Colonic mucosa (tissue), 4 donors: ENCODE measurements around the gene ARHGAP10. TPM values are rescaled to one million over a fixed set of nuclear protein-coding genes. Genes with fewer than 3 reads are reported as not detected.

Experiments used
- DNase-seq: peaks from one replicate; pipeline ENCODE4 v3.0.0-alpha.2; 2020
- H3K27ac ChIP-seq: fragments of 200-600 bp; one replicate; pipeline ENCODE4 v1.8.0; 2021
- H3K27me3 ChIP-seq: fragments of 200-600 bp; one replicate; pipeline ENCODE4 v1.8.0; 2021
- H3K36me3 ChIP-seq: fragments of 200-600 bp; one replicate; pipeline ENCODE4 v1.8.0; 2021
- H3K4me1 ChIP-seq: fragments of 200-600 bp; one replicate; pipeline ENCODE4 v1.8.0; 2021; ENCODE audit warnings: mild to moderate bottlenecking
- H3K4me3 ChIP-seq: fragments of 200-600 bp; one replicate; pipeline ENCODE4 v1.8.0; 2021
- H3K9ac ChIP-seq, 2 donors: one replicate each; pipeline ENCODE4 v1.7.0; 2013; ENCODE audit warnings: control low read depth in 2 of 2, low read depth in 2 of 2, low read length in 2 of 2
- H3K9me3 ChIP-seq: fragments of 200-600 bp; one replicate; pipeline ENCODE4 v1.8.0; 2021
- CTCF ChIP-seq: fragments of 200-600 bp; IDR thresholded peaks from one replicate; pipeline ENCODE4 v1.8.0; 2022; ENCODE audit warnings: antibody characterized with exemption, mild to moderate bottlenecking
- intact Hi-C: fragments of 100-400 bp; cut with DNase I; formaldehyde crosslinking; loops from one replicate; pipeline ENCODE4 v1.14.1; 2022
- total RNA-seq, 2 donors: library from RNA; stranded (reverse); fragmentation: NEBNext Ultra II Directional in 1 of 2; extraction: Animal tissue kit (Norgen Biotek cat#: 25700) in 1 of 2; gene quantifications; one replicate each; pipeline ENCODE4 v1.2.1, GENCODE V29; 2021
- donor health status: healthy.
- donor health status: DM: no; HTN: no; CAD: no.
- donor health status: DM: no; HTN: no; CAD: no.

ARHGAP10 gene
- total RNA-seq, 2 donors from 2014 or later, result 4.4 to 7.1 TPM

- H3K36me3 ChIP-seq, result no peaks in the 10 kb centered on the region
- no peaks in the 10 kb centered on the region for H3K27me3 ChIP-seq
- intact Hi-C loops, result no loop called here
- TF ChIP-seq CTCF, result no peak
- no peaks in the 10 kb centered on the region for H3K9me3 ChIP-seq
- H3K27ac ChIP-seq, result no peak overlapping the region
- no peaks in the 10 kb centered on the region for H3K4me1 ChIP-seq
- no peak overlapping the region for H3K4me3 ChIP-seq
- no peak overlapping the region for H3K9ac ChIP-seq
- no peak for DNase-seq
Measured at GRCh38 chr4:148069086-148069894, 337.4 kb downstream of the ARHGAP10 start.

GRCh38 chr4:148069895-148070178 lies 337.9 kb downstream of the ARHGAP10 start:
- no peaks in the 10 kb centered on the region for H3K4me1 ChIP-seq
- intact Hi-C loops, result no loop called here
- H3K36me3 ChIP-seq, result no peaks in the 10 kb centered on the region
- no peak overlapping the region for H3K27ac ChIP-seq
- DNase-seq, result no peak
- H3K9me3 ChIP-seq, result no peaks in the 10 kb centered on the region
- H3K27me3 ChIP-seq, result no peaks in the 10 kb centered on the region
- TF ChIP-seq CTCF, result no peak
- no peak overlapping the region for H3K4me3 ChIP-seq
- no peak overlapping the region for H3K9ac ChIP-seq

- no peak for DNase-seq
- intact Hi-C loops, result no loop called here
- H3K36me3 ChIP-seq, result no peaks in the 10 kb centered on the region
Measured at GRCh38 chr4:148071009-148071408, 339.1 kb downstream of the ARHGAP10 start.

GRCh38 chr4:148072789-148073188 lies 340.9 kb downstream of the ARHGAP10 start:
- TF ChIP-seq CTCF, result no peak
- H3K27ac ChIP-seq, result no peak overlapping the region
- no peaks in the 10 kb centered on the region for H3K27me3 ChIP-seq
- no peak overlapping the region for H3K9ac ChIP-seq
- intact Hi-C loops, result no loop called here
- no peaks in the 10 kb centered on the region for H3K36me3 ChIP-seq
- H3K4me1 ChIP-seq, result no peaks in the 10 kb centered on the region
- H3K9me3 ChIP-seq, result no peaks in the 10 kb centered on the region
- H3K4me3 ChIP-seq, result no peak overlapping the region
- DNase-seq, result no peak

More at GRCh38 chr4:148071009-148071408, 339.1 kb downstream of the ARHGAP10 start:
- H3K9ac ChIP-seq, result no peak overlapping the region
- H3K4me1 ChIP-seq, result no peaks in the 10 kb centered on the region
- TF ChIP-seq CTCF, result no peak
- H3K4me3 ChIP-seq, result no peak overlapping the region
- H3K9me3 ChIP-seq, result no peaks in the 10 kb centered on the region
- no peaks in the 10 kb centered on the region for H3K27me3 ChIP-seq
- H3K27ac ChIP-seq, result no peak overlapping the region

GRCh38 chr4:148073349-148073748 lies 341.5 kb downstream of the ARHGAP10 start:
- intact Hi-C loops, result no loop called here
- H3K4me1 ChIP-seq, result no peaks in the 10 kb centered on the region
- no peaks in the 10 kb centered on the region for H3K27me3 ChIP-seq
- no peaks in the 10 kb centered on the region for H3K9me3 ChIP-seq
- DNase-seq, result no peak
- no peak overlapping the region for H3K27ac ChIP-seq
- no peaks in the 10 kb centered on the region for H3K36me3 ChIP-seq
- TF ChIP-seq CTCF, result no peak
- H3K9ac ChIP-seq, result no peak overlapping the region
- H3K4me3 ChIP-seq, result no peak overlapping the region
